Bronchial epithelial cell (primary cell): Measurements from ENCODE around the gene HCCS. TPM values are rescaled to one million over a fixed set of nuclear protein-coding genes. Genes with fewer than 3 reads are reported as not detected.

Source experiments
- DNase-seq: peaks from one replicate; pipeline ENCODE4 v3.0.0-alpha.2; 2010; ENCODE audit warnings: low read depth
- FAIRE-seq: peaks from 2 replicates; lab custom pipeline; 2011; peaks lifted over from hg19 to GRCh38; lab: Jason Lieb, UNC
- H3K27me3 ChIP-seq: 2 replicates; pipeline ENCODE4 v1.5.1; 2011; ENCODE audit warnings: low read length; ENCODE audit not compliant: control insufficient read depth, insufficient read depth
- H3K36me3 ChIP-seq: 2 replicates; pipeline ENCODE4 v1.5.1; 2011; ENCODE audit warnings: low read length; ENCODE audit not compliant: control insufficient read depth, insufficient read depth
- H3K4me3 ChIP-seq: 2 replicates; pipeline ENCODE4 v1.5.1; 2011; ENCODE audit warnings: mild to moderate bottlenecking, low read depth, low read length, control low read depth
- total RNA-seq: library from RNA; depleted of rRNA; stranded (reverse); fragments of >200 nt; gene quantifications from 2 replicates; pipeline ENCODE4 v1.2.1, GENCODE V29; 2014
- TF ChIP-seq, protein P1 (sequence below): IDR thresholded peaks from 2 replicates; pipeline ENCODE4 v1.5.1; 2011; ENCODE audit warnings: mild to moderate bottlenecking, moderate library complexity, low read length, control low read depth, inconsistent platforms; ENCODE audit not compliant: insufficient read depth, severe bottlenecking

HCCS gene
- total RNA-seq, 1 donor from 2014 or later = 25.3 TPM

GRCh38 chrX:11100281-11101035, 10.7 kb upstream of the HCCS start:
- Histone ChIP-seq H3K36me3 (no peaks in the 10 kb centered on the region), H3K27me3 (no peaks in the 10 kb centered on the region), H3K4me3 (no peak overlapping the region)
- peak; percentile 66 for DNase-seq
- TF ChIP-seq, protein P1, sequence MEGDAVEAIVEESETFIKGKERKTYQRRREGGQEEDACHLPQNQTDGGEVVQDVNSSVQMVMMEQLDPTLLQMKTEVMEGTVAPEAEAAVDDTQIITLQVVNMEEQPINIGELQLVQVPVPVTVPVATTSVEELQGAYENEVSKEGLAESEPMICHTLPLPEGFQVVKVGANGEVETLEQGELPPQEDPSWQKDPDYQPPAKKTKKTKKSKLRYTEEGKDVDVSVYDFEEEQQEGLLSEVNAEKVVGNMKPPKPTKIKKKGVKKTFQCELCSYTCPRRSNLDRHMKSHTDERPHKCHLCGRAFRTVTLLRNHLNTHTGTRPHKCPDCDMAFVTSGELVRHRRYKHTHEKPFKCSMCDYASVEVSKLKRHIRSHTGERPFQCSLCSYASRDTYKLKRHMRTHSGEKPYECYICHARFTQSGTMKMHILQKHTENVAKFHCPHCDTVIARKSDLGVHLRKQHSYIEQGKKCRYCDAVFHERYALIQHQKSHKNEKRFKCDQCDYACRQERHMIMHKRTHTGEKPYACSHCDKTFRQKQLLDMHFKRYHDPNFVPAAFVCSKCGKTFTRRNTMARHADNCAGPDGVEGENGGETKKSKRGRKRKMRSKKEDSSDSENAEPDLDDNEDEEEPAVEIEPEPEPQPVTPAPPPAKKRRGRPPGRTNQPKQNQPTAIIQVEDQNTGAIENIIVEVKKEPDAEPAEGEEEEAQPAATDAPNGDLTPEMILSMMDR = peak; percentile 34
- no peak for FAIRE-seq

DNA sequence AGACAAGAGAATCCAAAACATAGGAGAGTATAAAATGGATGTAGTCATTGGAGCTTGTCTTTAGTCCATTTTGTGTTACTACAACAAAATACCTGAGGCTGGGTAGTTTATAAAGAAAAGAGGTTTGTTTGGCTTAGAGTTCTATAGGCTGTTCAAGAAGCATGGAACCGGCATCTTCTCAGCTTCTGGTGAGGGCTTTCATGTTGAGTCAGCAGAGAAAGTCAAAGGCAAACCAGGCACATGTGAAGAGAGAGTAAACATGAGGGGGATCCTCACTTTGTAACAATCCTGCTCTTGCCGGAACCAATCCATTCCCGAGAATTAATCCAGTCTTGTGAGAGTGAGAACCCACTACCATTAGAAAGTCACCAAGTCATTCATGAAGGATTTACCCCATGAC, 8.1 kb upstream of the HCCS start:
- Histone ChIP-seq H3K4me3 (no peak overlapping the region), H3K27me3 (no peaks in the 10 kb centered on the region), H3K36me3 (no peaks in the 10 kb centered on the region)
- FAIRE-seq = no peak
- TF ChIP-seq, protein P1 = no peak
- no peak for DNase-seq

DNA sequence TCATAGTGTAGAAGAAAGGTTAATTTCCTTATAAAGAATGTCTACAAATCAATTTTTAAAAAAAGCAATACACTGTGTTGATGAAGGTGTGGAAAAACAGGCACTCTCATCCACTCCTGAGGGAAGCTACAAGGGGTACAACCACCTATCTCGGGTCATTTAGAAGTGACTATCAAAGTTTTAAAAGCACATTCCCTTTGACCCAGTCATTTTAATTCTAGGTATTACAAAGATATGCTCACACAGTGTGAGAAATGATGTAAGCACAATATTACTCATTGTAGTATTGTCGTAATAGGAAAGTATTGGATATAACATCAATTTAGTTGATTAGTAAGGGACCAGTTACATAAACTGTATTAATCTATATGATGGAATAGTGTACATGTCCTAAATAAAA, 7.4 kb upstream of the HCCS start:
- Histone ChIP-seq H3K36me3 (no peaks in the 10 kb centered on the region), H3K4me3 (no peak overlapping the region), H3K27me3 (no peaks in the 10 kb centered on the region)
- FAIRE-seq = no peak
- TF ChIP-seq, protein P1 = no peak
- peak; percentile 13 for DNase-seq

GRCh38 chrX:11105080-11105479, 6.1 kb upstream of the HCCS start:
- H3K27me3 ChIP-seq = no peaks in the 10 kb centered on the region
- peak; percentile 89 for DNase-seq
- FAIRE-seq = no peak
- no peaks in the 10 kb centered on the region for H3K36me3 ChIP-seq
- TF ChIP-seq, protein P1 = peak; percentile 2
- no peak overlapping the region for H3K4me3 ChIP-seq

GRCh38 chrX:11108253-11108941, 2.7 kb upstream of the HCCS start:
- TF ChIP-seq, protein P1 = no peak
- H3K4me3 ChIP-seq = no peak overlapping the region
- FAIRE-seq = no peak
- H3K27me3 ChIP-seq = no peaks in the 10 kb centered on the region
- no peaks in the 10 kb centered on the region for H3K36me3 ChIP-seq
- no peak for DNase-seq
